IMR-90 (cell line): ENCODE results near the gene DNMT1. TPM values are rescaled to one million over a fixed set of nuclear protein-coding genes. Genes with fewer than 3 reads are reported as not detected.

Experiments used
- ATAC-seq: fragments of 200-7000 bp; cut with Tn5 transposase; 2 replicates; pipeline ENCODE4 v1.9.1; 2020; ENCODE audit warnings: low read depth, mild to moderate bottlenecking, moderate library complexity
- BruUV-seq: library from RNA; stranded (reverse); fragments of 400-500 nt; replicated peaks from 2 replicates; lab custom pipeline; 2021; lab: Mats Ljungman, UMichigan
- CTCF ChIA-PET: fragments of 300-600 bp; formaldehyde crosslinking; extraction: SDS; loops from one replicate; lab custom pipeline; 2021; ENCODE audit warnings: antibody characterized with exemption; lab: Yijun Ruan, JAX
- POLR2A ChIA-PET: fragments of 300-600 bp; sonication (Branson Sonifier 250); formaldehyde crosslinking; loops from one replicate; lab custom pipeline; 2022; ENCODE audit warnings: antibody characterized with exemption; ENCODE audit not compliant: unreplicated experiment; lab: Charles Lee
- DNase-seq: peaks from one replicate; pipeline ENCODE4 v3.0.0; 2013
- H2AFZ ChIP-seq: replicated peaks from 2 replicates; pipeline ENCODE3; 2013; ENCODE audit warnings: low read length, mild to moderate bottlenecking; ENCODE audit not compliant: poor library complexity
- H2AK5ac ChIP-seq: 2 replicates; pipeline ENCODE4 v1.6.1; 2013; ENCODE audit warnings: low read depth, low read length, inconsistent platforms
- H2AK9ac ChIP-seq: replicated peaks from 2 replicates; pipeline ENCODE3; 2013; ENCODE audit warnings: mild to moderate bottlenecking, low read depth, low read length, moderate library complexity; ENCODE audit not compliant: poor library complexity
- H2BK120ac ChIP-seq: 2 replicates; pipeline ENCODE4 v1.6.1; 2013; ENCODE audit warnings: low read depth, low read length, inconsistent platforms
- H2BK15ac ChIP-seq: 3 replicates; pipeline ENCODE4 v1.6.1; 2013; ENCODE audit warnings: low read depth, low read length, inconsistent platforms
- H2BK20ac ChIP-seq: 2 replicates; pipeline ENCODE4 v1.6.1; 2013; ENCODE audit warnings: low read depth, mild to moderate bottlenecking, inconsistent platforms, low read length, moderate library complexity
- H2BK5ac ChIP-seq: 2 replicates; pipeline ENCODE4 v1.6.1; 2013; ENCODE audit warnings: mild to moderate bottlenecking, low read depth, low read length, inconsistent platforms; ENCODE audit not compliant: poor library complexity, severe bottlenecking
- H3K14ac ChIP-seq: replicated peaks from 2 replicates; pipeline ENCODE4 v1.6.1; 2013; ENCODE audit warnings: low read depth, low read length, inconsistent platforms
- H3K18ac ChIP-seq: 2 replicates; pipeline ENCODE4 v1.6.1; 2013; ENCODE audit warnings: low read depth, low read length, control low read depth
- H3K23ac ChIP-seq: 2 replicates; pipeline ENCODE4 v1.6.1; 2013; ENCODE audit warnings: low read depth, low read length, inconsistent platforms
- H3K27ac ChIP-seq: 2 replicates; pipeline ENCODE4 v1.5.1; 2013; ENCODE audit warnings: mild to moderate bottlenecking, control low read depth, low read length; ENCODE audit not compliant: insufficient read depth
- H3K27me3 ChIP-seq: 2 replicates; pipeline ENCODE4 v1.6.1; 2013; ENCODE audit warnings: low read length; ENCODE audit not compliant: control insufficient read depth, insufficient read depth
- H3K36me3 ChIP-seq: 2 replicates; pipeline ENCODE4 v1.6.1; 2013; ENCODE audit warnings: low read length, mixed read lengths; ENCODE audit not compliant: control insufficient read depth, insufficient read depth
- H3K4ac ChIP-seq: 2 replicates; pipeline ENCODE4 v1.6.1; 2013; ENCODE audit warnings: low read depth, low read length, inconsistent platforms
- H3K4me1 ChIP-seq: 2 replicates; pipeline ENCODE4 v1.6.1; 2013; ENCODE audit warnings: low read length, mixed read lengths; ENCODE audit not compliant: control insufficient read depth, insufficient read depth
- H3K4me2 ChIP-seq: 2 replicates; pipeline ENCODE4 v1.6.1; 2013; ENCODE audit warnings: low read depth, mild to moderate bottlenecking, control low read depth, low read length, moderate library complexity
- H3K4me3 ChIP-seq: 2 replicates; pipeline ENCODE4 v1.5.1; 2013; ENCODE audit warnings: low read depth, mild to moderate bottlenecking, control low read depth, low read length, moderate library complexity; ENCODE audit not compliant: insufficient read depth
- H3K56ac ChIP-seq: 2 replicates; pipeline ENCODE4 v1.6.1; 2013; ENCODE audit warnings: low read length, inconsistent platforms; ENCODE audit not compliant: insufficient read depth; ENCODE audit errors: extremely low read depth
- H3K79me1 ChIP-seq, 2 experiments: 2 replicates each; pipeline ENCODE4 v1.6.1; 2013; ENCODE audit warnings: low read length in 2 of 2, inconsistent platforms in 1 of 2, low read depth in 1 of 2
- H3K9ac ChIP-seq: 2 replicates; pipeline ENCODE4 v1.6.1; 2013; ENCODE audit warnings: low read depth, low read length, control low read depth
- H3K9me1 ChIP-seq: 2 replicates; pipeline ENCODE4 v1.6.1; 2013; ENCODE audit warnings: low read length, inconsistent platforms; ENCODE audit not compliant: insufficient read depth
- H3K9me3 ChIP-seq: 2 replicates; pipeline ENCODE4 v1.6.1; 2013; ENCODE audit warnings: low read length; ENCODE audit not compliant: control insufficient read depth, insufficient read depth
- H4K20me1 ChIP-seq: 2 replicates; pipeline ENCODE4 v1.6.1; 2013; ENCODE audit warnings: low read length, inconsistent platforms; ENCODE audit not compliant: insufficient read depth
- H4K5ac ChIP-seq: 2 replicates; pipeline ENCODE4 v1.6.1; 2013; ENCODE audit warnings: mild to moderate bottlenecking, low read depth, low read length, control low read depth
- H4K8ac ChIP-seq, 2 experiments: 2 replicates each; pipeline ENCODE4 v1.6.1; 2013; ENCODE audit warnings: low read depth in 2 of 2, low read length in 2 of 2, control low read depth in 1 of 2, inconsistent platforms in 1 of 2
- H4K91ac ChIP-seq: 2 replicates; pipeline ENCODE4 v1.6.1; 2013; ENCODE audit warnings: low read depth, low read length, inconsistent platforms; ENCODE audit not compliant: insufficient read depth
- BHLHE40 ChIP-seq: fragments of 150-350 bp; IDR thresholded peaks from 2 replicates; pipeline ENCODE4 v1.6.1; 2016; ENCODE audit warnings: mild to moderate bottlenecking, low read depth, low read length
- CEBPB ChIP-seq: IDR thresholded peaks from 2 replicates; pipeline ENCODE4 v1.6.1; 2012; ENCODE audit warnings: low read depth, low read length, improper control_type of control experiment
- CHD1 ChIP-seq: IDR thresholded peaks from 2 replicates; pipeline ENCODE4 v1.6.1; 2012; ENCODE audit warnings: low read depth, low read length, improper control_type of control experiment
- NFE2L2 ChIP-seq: fragments of 150-350 bp; IDR thresholded peaks from 2 replicates; pipeline ENCODE4 v1.6.1; 2016; ENCODE audit warnings: low read depth, mild to moderate bottlenecking, low read length
- RAD21 ChIP-seq: IDR thresholded peaks from 2 replicates; pipeline ENCODE4 v1.6.1; 2012; ENCODE audit warnings: low read length, improper control_type of control experiment
- RCOR1 ChIP-seq: IDR thresholded peaks from 2 replicates; pipeline ENCODE4 v1.6.1; 2012; ENCODE audit warnings: mild to moderate bottlenecking, low read length, improper control_type of control experiment; ENCODE audit not compliant: insufficient replicate concordance
- RFX5 ChIP-seq: IDR thresholded peaks from 2 replicates; pipeline ENCODE4 v1.8.0; 2012; ENCODE audit warnings: low read depth, mild to moderate bottlenecking, low read length, moderate library complexity
- SMC3 ChIP-seq: fragments of 150-350 bp; IDR thresholded peaks from 2 replicates; pipeline ENCODE4 v1.6.1; 2016; ENCODE audit warnings: low read depth, mild to moderate bottlenecking, antibody characterized with exemption, low read length, moderate library complexity
- whole genome bisulfite sequencing, 2 experiments: methylation state at CpG; one replicate each; pipeline versions ENCODE4 v1.1.5 to v1.1.7; 2013; ENCODE audit warnings: missing lambda C conversion rate in 2 of 2; ENCODE audit not compliant: insufficient read length in 1 of 2; ENCODE audit errors: extremely low coverage in 2 of 2; 5-methylcytosine and 5-hydroxymethylcytosine counted together
- dilution Hi-C: fragments of 300-500 bp; cut with HindIII; formaldehyde crosslinking; loops from one replicate; pipeline ENCODE4 v1.14.3; 2018; ENCODE audit warnings: low sequenced_read_pairs; ENCODE audit not compliant: unreplicated experiment
- in situ Hi-C: fragments of 300-500 bp; cut with MboI; formaldehyde crosslinking; loops from 3 replicates; pipeline ENCODE4 v1.14.3; 2019; ENCODE audit warnings: low sequenced_read_pairs, inconsistent platforms, mixed read lengths
- intact Hi-C: fragments of 100-400 bp; cut with micrococcal nuclease; formaldehyde crosslinking; loops from 2 replicates; pipeline ENCODE4 v1.10.0; 2022
- polyA plus RNA-seq, 3 experiments: library from polyadenylated mRNA; depleted of rRNA; stranded (reverse); fragments of >200 nt; gene quantifications; 2 replicates each; pipeline ENCODE4 v1.2.3, GENCODE V29; 2012; ENCODE audit warnings: low replicate concordance in 1 of 3
- total RNA-seq: library from RNA; depleted of rRNA; stranded (reverse); fragments of >200 nt; gene quantifications from 2 replicates; pipeline ENCODE4 v1.2.3, GENCODE V29; 2012
- TF ChIP-seq, protein P1 (sequence below): fragments of 150-350 bp; IDR thresholded peaks from 2 replicates; pipeline ENCODE4 v1.6.1; 2016; ENCODE audit warnings: low read depth, mild to moderate bottlenecking, low read length, moderate library complexity, borderline replicate concordance

Gene DNMT1
- total and polyA plus RNA-seq, 2 of the 4 experiments (the other 2 are of a cell fraction), result 26.2 to 83.6 TPM

DNA sequence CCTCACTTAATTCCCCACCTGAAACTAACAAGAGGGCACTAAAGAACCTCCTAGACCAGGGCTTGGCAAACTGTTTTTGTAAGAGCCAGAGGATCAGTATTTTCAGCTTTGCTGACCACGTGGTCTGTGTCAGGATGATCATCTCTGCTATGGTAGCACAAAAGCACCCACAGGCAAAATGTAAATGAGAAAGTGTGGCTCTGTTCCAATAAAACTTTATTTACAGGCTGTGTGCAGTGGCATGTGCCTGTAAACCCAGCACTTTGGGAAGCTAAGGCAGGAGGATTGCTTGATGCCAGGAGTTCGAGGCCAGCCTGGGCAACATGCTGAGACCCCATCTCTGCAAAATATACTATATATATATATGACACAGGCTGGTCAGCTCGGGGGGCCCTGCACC, 31.2 kb downstream of the DNMT1 start:
- Histone ChIP-seq H2AFZ (no peak overlapping the region), H3K23ac (no peak overlapping the region), H3K9me1 (no peaks in the 10 kb centered on the region), H2BK15ac (no peak overlapping the region), H4K5ac (no peak overlapping the region), H3K27me3 (no peaks in the 10 kb centered on the region), H3K9me3 (no peaks in the 10 kb centered on the region), H3K4me1 (no peaks in the 10 kb centered on the region), H2AK9ac (no peak overlapping the region), H4K20me1 (no peaks in the 10 kb centered on the region), H3K56ac (no peak overlapping the region), H4K91ac (no peak overlapping the region), H3K4ac (no peak overlapping the region), H2BK20ac (no peak overlapping the region), H2BK120ac (no peak overlapping the region), H3K36me3 (peaks cover 69% of the 10 kb centered on the region), H2AK5ac (no peak overlapping the region), H3K4me2 (no peak overlapping the region), H4K8ac (no peak overlapping the region), H3K79me1 (peaks cover 5 to 17% of the 10 kb centered on the region in 2 experiments; a peak in 3 of 4 replicates), H3K27ac (no peak overlapping the region), H3K18ac (no peak overlapping the region), H2BK5ac (no peak overlapping the region), H3K4me3 (no peak overlapping the region), H3K9ac (no peak overlapping the region), H3K14ac (no peak overlapping the region)
- DNase-seq (no peak), ATAC-seq (no peak)
- dilution Hi-C loops, result no loop called here
- intact Hi-C loops, result no loop called here
- ChIA-PET POLR2A (no interaction called here), CTCF (no interaction called here)
- TF ChIP-seq, protein P1, sequence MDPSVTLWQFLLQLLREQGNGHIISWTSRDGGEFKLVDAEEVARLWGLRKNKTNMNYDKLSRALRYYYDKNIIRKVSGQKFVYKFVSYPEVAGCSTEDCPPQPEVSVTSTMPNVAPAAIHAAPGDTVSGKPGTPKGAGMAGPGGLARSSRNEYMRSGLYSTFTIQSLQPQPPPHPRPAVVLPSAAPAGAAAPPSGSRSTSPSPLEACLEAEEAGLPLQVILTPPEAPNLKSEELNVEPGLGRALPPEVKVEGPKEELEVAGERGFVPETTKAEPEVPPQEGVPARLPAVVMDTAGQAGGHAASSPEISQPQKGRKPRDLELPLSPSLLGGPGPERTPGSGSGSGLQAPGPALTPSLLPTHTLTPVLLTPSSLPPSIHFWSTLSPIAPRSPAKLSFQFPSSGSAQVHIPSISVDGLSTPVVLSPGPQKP, result no peak
- TF ChIP-seq RFX5, result no peak
- TF ChIP-seq BHLHE40, result no peak
- TF ChIP-seq CEBPB, result no peak
- no peak for TF ChIP-seq CHD1
- TF ChIP-seq SMC3, result no peak
- TF ChIP-seq RAD21, result no peak
- TF ChIP-seq NFE2L2, result no peak
- no peak for TF ChIP-seq RCOR1
- no TSS peak for BruUV-seq
- 80% methylated on average over 1 of the region's 3 CpGs; no CpG with 5 or more reads in 1 of the 2 experiments for WGBS, 2 experiments
- in situ Hi-C loops, result no loop called here
